ENCODE data around the gene TPSB2.

The TPSB2 gene

GRCh38 chr16:1206326-1206725, 23.7 kb downstream of the TPSB2 start:
- no peak overlapping the region for H2AFZ ChIP-seq (ENCODE audit: low read depth, low read length)
- no peaks in the 10 kb centered on the region for H3K27me3 ChIP-seq (ENCODE audit: low read depth, low read length)
- H3K27ac ChIP-seq (ENCODE audit: low read length) = no peak overlapping the region

GRCh38 chr16:1204933-1205332, 25.1 kb downstream of the TPSB2 start:
- Histone ChIP-seq H3K36me3 (replicated peaks; ENCODE audit: low read depth, low read length) (no peaks in the 10 kb centered on the region), H3K9ac (ENCODE audit: low read length) (no peak overlapping the region), H3K79me2 (ENCODE audit: low read length) (no peaks in the 10 kb centered on the region), H3K4me3 (ENCODE audit: low read length) (no peak overlapping the region), H3K27ac (ENCODE audit: low read length) (no peak overlapping the region), H4K20me1 (ENCODE audit: insufficient read depth, low read length) (no peaks in the 10 kb centered on the region), H3K4me2 (ENCODE audit: low read length) (no peak overlapping the region), H2AFZ (ENCODE audit: low read depth, low read length) (no peak overlapping the region), H3K27me3 (ENCODE audit: low read depth, low read length) (no peaks in the 10 kb centered on the region), H3K9me3 (ENCODE audit: insufficient read depth, low read length) (no peaks in the 10 kb centered on the region), H3K4me1 (ENCODE audit: low read length) (no peaks in the 10 kb centered on the region)
- TF ChIP-seq CTCF (IDR thresholded peaks at IDR 0.05; ENCODE audit: low read depth, low read length) (no peak), EZH2phosphoT487 (IDR thresholded peaks at IDR 0.05; ENCODE audit: low read depth) (no peak)

More at GRCh38 chr16:1206326-1206725, 23.7 kb downstream of the TPSB2 start:
- Histone ChIP-seq H3K9ac (ENCODE audit: low read length) (no peak overlapping the region), H3K9me3 (ENCODE audit: insufficient read depth, low read length) (no peaks in the 10 kb centered on the region), H3K36me3 (replicated peaks; ENCODE audit: low read depth, low read length) (no peaks in the 10 kb centered on the region), H3K4me3 (ENCODE audit: low read length) (no peak overlapping the region), H3K4me2 (ENCODE audit: low read length) (no peak overlapping the region), H3K4me1 (ENCODE audit: low read length) (no peaks in the 10 kb centered on the region), H4K20me1 (ENCODE audit: insufficient read depth, low read length) (no peaks in the 10 kb centered on the region), H3K79me2 (ENCODE audit: low read length) (no peaks in the 10 kb centered on the region)
- TF ChIP-seq EZH2phosphoT487 (IDR thresholded peaks at IDR 0.05; ENCODE audit: low read depth) (no peak), CTCF (IDR thresholded peaks at IDR 0.05; ENCODE audit: low read depth, low read length) (no peak)

- H4K20me1 ChIP-seq (ENCODE audit: insufficient read depth, low read length) = 0 out of 2 replicates have a peak, but pooled peaks cover 2% of the 10 kb centered on the region
Observed at GRCh38 chr16:1202274-1202673, 27.7 kb downstream of the TPSB2 start.

GRCh38 chr16:1201444-1201843, 28.5 kb downstream of the TPSB2 start:
- no peak overlapping the region for H3K9ac ChIP-seq (ENCODE audit: low read length)
- H3K27ac ChIP-seq (ENCODE audit: low read length) = no peak overlapping the region
- no peak overlapping the region for H2AFZ ChIP-seq (ENCODE audit: low read depth, low read length)
- TF ChIP-seq CTCF (IDR thresholded peaks at IDR 0.05; ENCODE audit: low read depth, low read length) = no peak
- TF ChIP-seq EZH2phosphoT487 (IDR thresholded peaks at IDR 0.05; ENCODE audit: low read depth) = no peak
- H4K20me1 ChIP-seq (ENCODE audit: insufficient read depth, low read length) = 0 out of 2 replicates have a peak, but pooled peaks cover 3% of the 10 kb centered on the region
- H3K9me3 ChIP-seq (ENCODE audit: insufficient read depth, low read length) = no peaks in the 10 kb centered on the region
- H3K4me3 ChIP-seq (ENCODE audit: low read length) = no peak overlapping the region
- H3K4me1 ChIP-seq (ENCODE audit: low read length) = no peaks in the 10 kb centered on the region
- no peak overlapping the region for H3K4me2 ChIP-seq (ENCODE audit: low read length)
- H3K27me3 ChIP-seq (ENCODE audit: low read depth, low read length) = no peaks in the 10 kb centered on the region
- H3K36me3 ChIP-seq (replicated peaks; ENCODE audit: low read depth, low read length) = no peaks in the 10 kb centered on the region
- H3K79me2 ChIP-seq (ENCODE audit: low read length) = no peaks in the 10 kb centered on the region

More at GRCh38 chr16:1202274-1202673, 27.7 kb downstream of the TPSB2 start:
- H3K4me2 ChIP-seq (ENCODE audit: low read length) = no peak overlapping the region
- H3K9ac ChIP-seq (ENCODE audit: low read length) = no peak overlapping the region
- H3K27ac ChIP-seq (ENCODE audit: low read length) = no peak overlapping the region
- H3K4me3 ChIP-seq (ENCODE audit: low read length) = no peak overlapping the region
- H3K27me3 ChIP-seq (ENCODE audit: low read depth, low read length) = no peaks in the 10 kb centered on the region
- H3K9me3 ChIP-seq (ENCODE audit: insufficient read depth, low read length) = no peaks in the 10 kb centered on the region
- TF ChIP-seq EZH2phosphoT487 (IDR thresholded peaks at IDR 0.05; ENCODE audit: low read depth) (no peak), CTCF (IDR thresholded peaks at IDR 0.05; ENCODE audit: low read depth, low read length) (no peak)
- H3K79me2 ChIP-seq (ENCODE audit: low read length) = no peaks in the 10 kb centered on the region
- H3K36me3 ChIP-seq (replicated peaks; ENCODE audit: low read depth, low read length) = no peaks in the 10 kb centered on the region
- no peak overlapping the region for H2AFZ ChIP-seq (ENCODE audit: low read depth, low read length)
- no peaks in the 10 kb centered on the region for H3K4me1 ChIP-seq (ENCODE audit: low read length)
